Measurements from ENCODE around the gene MDH1. TPM values are rescaled to one million over a fixed set of nuclear protein-coding genes. Genes with fewer than 3 reads are reported as not detected.

The MDH1 gene
- total RNA-seq (10 to 100 TPM; 96.3 to 97.6 TPM), total RNA-seq (52.7 to 257 (median 88.3) reads per million in 172 experiments)
- 94.1 TPM for polyA plus RNA-seq (2013, experiment 1 of 2)
- 93.2 TPM for polyA plus RNA-seq (2013, experiment 2 of 2)

DNA sequence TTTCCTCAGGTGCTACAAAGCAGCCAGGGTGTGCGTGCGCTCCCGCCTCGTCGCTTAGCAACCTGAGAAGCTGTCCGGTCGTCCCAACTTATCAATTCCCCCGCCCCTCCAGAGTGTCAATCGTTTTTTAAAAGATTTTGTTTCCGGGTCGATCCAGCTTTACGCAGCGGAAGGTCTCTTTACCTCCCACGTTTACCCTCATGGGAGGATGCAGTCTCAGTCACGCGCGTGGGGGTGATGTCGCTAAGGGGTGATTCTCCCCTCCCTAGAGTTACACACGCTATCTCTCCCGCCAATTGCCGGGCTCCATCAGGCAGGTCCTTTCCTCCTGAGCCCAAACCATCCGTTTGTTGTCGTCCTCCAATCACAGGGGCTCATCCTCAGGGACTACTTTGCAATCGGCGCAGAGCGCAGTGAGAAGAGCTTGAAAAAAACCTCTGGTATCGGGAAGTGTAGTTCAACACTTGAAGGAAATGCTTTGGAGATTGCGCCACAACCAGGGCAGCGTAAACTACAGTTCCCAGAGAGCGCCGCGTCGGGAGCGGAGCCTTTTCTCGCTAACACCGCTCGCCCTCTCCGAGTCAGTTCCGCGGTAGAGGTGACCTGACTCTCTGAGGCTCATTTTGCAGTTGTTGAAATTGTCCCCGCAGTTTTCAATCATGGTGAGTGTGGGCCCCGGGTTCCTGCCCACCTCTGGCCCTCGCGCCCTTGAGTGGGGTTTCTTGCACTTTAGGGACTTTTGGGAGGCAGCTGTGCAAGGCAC lies at the start of gene MDH1, which contains the start of gene WDPCP:
MDH1 (plus strand) TSS at position 579 of the 763 bp plus-strand sequence; CDS start at position 660, 81 bp downstream.
WDPCP (minus strand) TSS at position 93 of the 763 bp plus-strand sequence. CDS start 206 bp downstream, outside the sequence.
- no peaks in the 10 kb centered on the region for H3K9me3 Mint-ChIP-seq
- H3K36me3 ChIP-seq (ENCODE audit: insufficient read depth, low read length) = peaks cover 10% of the 10 kb centered on the region
- intact Hi-C loops (cut with DNase I, micrococcal nuclease) = loop anchor here (1.0 to 5.0 kb wide), 9 partner anchors 252 to 1696 kb away; partner anchors contain the start of genes UGP2 (in 2 of the 2), ACTR2 (in 1 of the 2), B3GNT2 (in 1 of the 2) and EHBP1 (in 1 of the 2)
- POLR2A ChIA-PET = interaction anchor here (1.0 to 3.5 kb wide), 16 partner anchors 11 to 1639 kb away, joined by 3 to 51 read pairs (median 5); partner anchors contain the start of genes ACTR2, AFTPH, CEP68 and EHBP1
- peaks cover 35% of the 10 kb centered on the region for H3K36me3 Mint-ChIP-seq (ENCODE audit: low read depth)
- TF ChIP-seq, protein P1, sequence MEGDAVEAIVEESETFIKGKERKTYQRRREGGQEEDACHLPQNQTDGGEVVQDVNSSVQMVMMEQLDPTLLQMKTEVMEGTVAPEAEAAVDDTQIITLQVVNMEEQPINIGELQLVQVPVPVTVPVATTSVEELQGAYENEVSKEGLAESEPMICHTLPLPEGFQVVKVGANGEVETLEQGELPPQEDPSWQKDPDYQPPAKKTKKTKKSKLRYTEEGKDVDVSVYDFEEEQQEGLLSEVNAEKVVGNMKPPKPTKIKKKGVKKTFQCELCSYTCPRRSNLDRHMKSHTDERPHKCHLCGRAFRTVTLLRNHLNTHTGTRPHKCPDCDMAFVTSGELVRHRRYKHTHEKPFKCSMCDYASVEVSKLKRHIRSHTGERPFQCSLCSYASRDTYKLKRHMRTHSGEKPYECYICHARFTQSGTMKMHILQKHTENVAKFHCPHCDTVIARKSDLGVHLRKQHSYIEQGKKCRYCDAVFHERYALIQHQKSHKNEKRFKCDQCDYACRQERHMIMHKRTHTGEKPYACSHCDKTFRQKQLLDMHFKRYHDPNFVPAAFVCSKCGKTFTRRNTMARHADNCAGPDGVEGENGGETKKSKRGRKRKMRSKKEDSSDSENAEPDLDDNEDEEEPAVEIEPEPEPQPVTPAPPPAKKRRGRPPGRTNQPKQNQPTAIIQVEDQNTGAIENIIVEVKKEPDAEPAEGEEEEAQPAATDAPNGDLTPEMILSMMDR (IDR thresholded peaks at IDR 0.05) = no peak
- peak within 1 kb of the TSS; percentile 87 for H3K27ac Mint-ChIP-seq
- CTCF ChIA-PET = interaction anchor here (0.9 to 1.4 kb wide), 4 partner anchors 252 to 1162 kb away, joined by 3 to 6 read pairs (median 3); no protein-coding TSS in a partner anchor
- peak within 1 kb of the TSS; percentile 93 for H3K4me3 Mint-ChIP-seq
- peak within 1 kb of the TSS; percentile 96 for H3K4me3 ChIP-seq (ENCODE audit: low read length)
- H3K27me3 Mint-ChIP-seq = no peaks in the 10 kb centered on the region
- H3K27ac ChIP-seq (ENCODE audit: low read depth in 1 of 2, low read length in 2 of 2) = peak within 1 kb of the TSS; percentile 76 to 95
- peaks cover 58% of the 10 kb centered on the region for H3K4me1 Mint-ChIP-seq (ENCODE audit: low read depth)
- DNase-seq = peak; percentile 86 to 99 (median 88)
- no peaks in the 10 kb centered on the region for H3K9me3 ChIP-seq (ENCODE audit: control insufficient read depth in 1 of 2, insufficient read depth in 1 of 2, low read length in 2 of 2)
- ATAC-seq (ENCODE audit: poor library complexity) = peak; percentile 86
- peaks cover 19% of the 10 kb centered on the region for H3K4me1 ChIP-seq (ENCODE audit: insufficient read depth, low read length)
- H3K27me3 ChIP-seq (ENCODE audit: control insufficient read depth in 1 of 2, insufficient read depth in 2 of 2, low read length in 2 of 2) = no peaks in the 10 kb centered on the region

DNA sequence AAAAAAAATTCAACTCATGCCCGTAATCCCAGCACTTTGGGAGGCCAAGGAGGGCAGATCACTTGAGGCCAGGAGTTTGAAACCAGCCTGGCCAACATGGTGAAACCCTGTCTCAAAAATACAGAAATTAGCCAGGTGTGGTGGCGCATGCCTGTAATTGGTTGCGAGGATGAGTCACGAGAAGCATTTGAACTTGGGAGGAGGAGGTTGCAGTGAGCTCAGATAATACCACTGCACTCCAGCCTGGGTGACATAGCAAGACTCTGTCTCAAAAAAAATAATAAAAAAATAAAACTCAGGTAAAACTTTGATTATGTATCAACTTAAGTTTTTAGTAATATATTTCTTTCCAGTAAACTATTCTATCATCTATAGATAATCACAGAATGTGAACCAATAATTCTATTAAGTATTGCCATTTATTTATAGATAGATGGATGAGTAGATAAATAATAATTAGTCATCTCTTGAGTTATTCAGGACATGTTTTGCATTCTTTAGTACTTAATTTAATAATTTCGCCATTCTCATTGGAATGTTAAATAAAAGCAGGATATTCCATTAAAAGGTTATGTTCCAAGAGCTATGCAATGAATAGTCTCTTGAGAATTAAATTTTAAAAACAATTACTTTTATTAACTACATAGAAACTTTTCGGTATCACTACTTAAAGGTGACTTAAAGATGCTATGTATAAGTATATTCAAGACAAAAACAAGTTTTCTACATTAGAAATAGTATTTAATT lies 49.2 kb upstream of the MDH1 start:
- Histone ChIP-seq H3K27ac (ENCODE audit: low read depth in 1 of 2, low read length in 2 of 2) (no peak overlapping the region), H3K36me3 (ENCODE audit: insufficient read depth, low read length) (no peaks in the 10 kb centered on the region), H3K4me1 (ENCODE audit: insufficient read depth, low read length) (no peaks in the 10 kb centered on the region), H3K4me3 (ENCODE audit: low read length) (no peak overlapping the region), H3K27me3 (ENCODE audit: control insufficient read depth in 1 of 2, insufficient read depth in 2 of 2, low read length in 2 of 2) (no peaks in the 10 kb centered on the region), H3K9me3 (ENCODE audit: control insufficient read depth in 1 of 2, insufficient read depth in 1 of 2, low read length in 2 of 2) (peaks cover 0 to 5% of the 10 kb centered on the region in 2 experiments)
- H3K36me3 Mint-ChIP-seq (ENCODE audit: low read depth) = peaks cover 14% of the 10 kb centered on the region
- intact Hi-C loops (cut with DNase I, micrococcal nuclease) = loop anchor here in 1 of 2 experiments (5.0 kb wide), 2 partner anchors 527 to 1082 kb away; no protein-coding TSS in a partner anchor
- no peak overlapping the region for H3K4me3 Mint-ChIP-seq
- no peaks in the 10 kb centered on the region for H3K4me1 Mint-ChIP-seq (ENCODE audit: low read depth)
- CTCF ChIA-PET = no interaction called here
- POLR2A ChIA-PET = no interaction called here
- H3K27ac Mint-ChIP-seq = no peak overlapping the region
- no peaks in the 10 kb centered on the region for H3K27me3 Mint-ChIP-seq
- H3K9me3 Mint-ChIP-seq = peaks cover 4% of the 10 kb centered on the region
- DNase-seq = no peak
- no peak for ATAC-seq (ENCODE audit: poor library complexity)
- TF ChIP-seq, protein P1 (IDR thresholded peaks at IDR 0.05) = no peak

DNA sequence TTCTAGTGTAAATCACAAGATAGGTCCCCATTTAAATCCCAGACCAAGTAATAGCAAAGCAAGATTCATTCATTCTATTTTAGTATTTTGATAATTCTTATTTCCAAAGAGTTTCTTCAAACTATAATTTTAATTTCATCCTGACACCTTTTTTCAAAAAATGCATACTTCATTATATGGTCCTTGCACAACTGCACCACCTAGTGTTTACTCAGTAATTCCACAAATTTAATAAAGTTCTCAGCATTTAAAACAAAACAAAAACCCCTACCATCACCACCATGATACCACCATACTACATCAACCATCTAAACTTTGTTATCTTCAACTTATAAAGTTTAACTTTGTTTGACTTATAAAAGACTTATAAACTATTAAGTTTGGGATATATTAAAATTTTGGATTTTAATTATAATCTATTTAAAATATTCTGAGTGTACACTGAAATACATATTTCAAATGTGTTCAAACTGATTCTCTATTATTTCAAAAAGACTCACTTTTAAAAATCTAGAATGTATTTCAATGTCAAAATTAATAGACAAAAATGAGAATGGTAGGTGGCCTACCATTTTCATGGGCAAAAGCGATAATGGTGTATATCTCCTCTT lies 44.6 kb upstream of the MDH1 start:
- CTCF ChIA-PET = interaction anchor here (0.6 kb wide), 1 partner anchor 848 kb away, joined by 3 read pairs; no protein-coding TSS in a partner anchor
- POLR2A ChIA-PET = no interaction called here
- Histone ChIP-seq H3K4me3 (ENCODE audit: low read length) (no peak overlapping the region), H3K9me3 (ENCODE audit: control insufficient read depth in 1 of 2, insufficient read depth in 1 of 2, low read length in 2 of 2) (no peaks in the 10 kb centered on the region), H3K27ac (ENCODE audit: low read depth in 1 of 2, low read length in 2 of 2) (no peak overlapping the region), H3K36me3 (ENCODE audit: insufficient read depth, low read length) (no peaks in the 10 kb centered on the region), H3K27me3 (ENCODE audit: control insufficient read depth in 1 of 2, insufficient read depth in 2 of 2, low read length in 2 of 2) (no peaks in the 10 kb centered on the region), H3K4me1 (ENCODE audit: insufficient read depth, low read length) (no peaks in the 10 kb centered on the region)
- peaks cover 7% of the 10 kb centered on the region for H3K9me3 Mint-ChIP-seq
- H3K4me1 Mint-ChIP-seq (ENCODE audit: low read depth) = no peaks in the 10 kb centered on the region
- no peaks in the 10 kb centered on the region for H3K36me3 Mint-ChIP-seq (ENCODE audit: low read depth)
- TF ChIP-seq, protein P1 (IDR thresholded peaks at IDR 0.05) = peak; percentile 41
- ATAC-seq (ENCODE audit: poor library complexity) = no peak
- H3K27me3 Mint-ChIP-seq = no peaks in the 10 kb centered on the region
- H3K4me3 Mint-ChIP-seq = no peak overlapping the region
- H3K27ac Mint-ChIP-seq = no peak overlapping the region
- DNase-seq = peak in 1 of 14 experiments; percentile 4
- intact Hi-C loops (cut with DNase I, micrococcal nuclease) = loop anchor here in 1 of 2 experiments (5.0 kb wide), 1 partner anchor 1087 kb away; no protein-coding TSS in a partner anchor
